Thyroid gland (tissue), 4 donors: ENCODE results near the gene MYH10. TPM values are rescaled to one million over a fixed set of nuclear protein-coding genes. Genes with fewer than 3 reads are reported as not detected.

ENCODE experiments used
- DNase-seq, 2 donors: peaks; one replicate each; pipeline ENCODE4 v3.0.0-alpha.2; 2019
- H3K27ac ChIP-seq, 3 donors: fragments of 200-600 bp; sonication (generic); 1 replicate in 2 of 3; 2 replicates in 1 of 3; pipeline ENCODE4 v1.5.1; 2016 to 2019; ENCODE audit warnings: mild to moderate bottlenecking in 1 of 3, moderate library complexity in 1 of 3
- H3K27me3 ChIP-seq: fragments of 200-600 bp; sonication (generic); one replicate; pipeline ENCODE4 v1.5.1; 2019
- H3K36me3 ChIP-seq, 2 donors: fragments of 200-600 bp; sonication (generic); one replicate each; pipeline ENCODE4 v1.5.1; 2016 to 2019
- H3K4me1 ChIP-seq, 2 donors: fragments of 200-600 bp; sonication (generic); one replicate each; pipeline ENCODE4 v1.5.1; 2017 to 2019
- H3K4me3 ChIP-seq, 3 donors: fragments of 200-600 bp; sonication (generic); replicated peaks in 1 of 3; 1 replicate in 2 of 3; 2 replicates in 1 of 3; pipeline ENCODE4 v1.5.1; 2016; ENCODE audit warnings: mild to moderate bottlenecking in 1 of 3
- H3K9me3 ChIP-seq: fragments of 200-600 bp; sonication (generic); one replicate; pipeline ENCODE4 v1.5.1; 2017
- POLR2A ChIP-seq, 2 donors: fragments of 450-650 bp; IDR thresholded peaks; one replicate each; pipeline ENCODE4 v1.6.1; 2017; ENCODE audit warnings: antibody characterized with exemption in 2 of 2, mild to moderate bottlenecking in 2 of 2, moderate library complexity in 1 of 2
- WGBS, 2 donors: methylation state at CpG; one replicate each; pipeline ENCODE4 v1.1.5; 2017; 5-methylcytosine and 5-hydroxymethylcytosine counted together
- intact Hi-C: fragments of 100-400 bp; cut with DNase I; formaldehyde crosslinking; loops from one replicate; pipeline ENCODE4 v1.15.1; 2023
- total RNA-seq, 4 donors: library from RNA; depleted of rRNA; stranded (reverse); fragments of >200 nt; gene quantifications; one replicate each; pipeline ENCODE4 v1.2.3, GENCODE V29; 2016
- TF ChIP-seq, protein P1 (sequence below), 6 experiments: fragments of 200-600 bp in 3 of 6; fragments of 450-650 bp in 3 of 6; sonication (generic) in 3 of 6; IDR thresholded peaks; one replicate each; pipeline ENCODE4 v1.5.1; 2016 to 2019; ENCODE audit warnings: antibody characterized with exemption in 6 of 6, mild to moderate bottlenecking in 2 of 6, inconsistent platforms in 1 of 6, moderate library complexity in 1 of 6

Gene MYH10
- total RNA-seq, 4 donors from 2014 or later: 40.8 to 72.2 (median 44.2) TPM

GRCh38 chr17:8577868-8578267, 52.7 kb downstream of the MYH10 start:
- H3K27ac ChIP-seq: no peak overlapping the region
- H3K27me3 ChIP-seq: no peaks in the 10 kb centered on the region
- 85% methylated on average over 2 of the region's 2 CpGs for WGBS, 2 donors
- no peak overlapping the region for H3K4me3 ChIP-seq
- H3K4me1 ChIP-seq: no peaks in the 10 kb centered on the region
- TF ChIP-seq POLR2A (IDR thresholded peaks at IDR 0.05): no peak
- DNase-seq: no peak
- no peaks in the 10 kb centered on the region for H3K36me3 ChIP-seq
- intact Hi-C loops: loop anchor here (10.0 kb wide), 1 partner anchor 167 kb away; the partner anchor contains the start of gene CCDC42
- H3K9me3 ChIP-seq: no peaks in the 10 kb centered on the region

- intact Hi-C loops: loop anchor here (10.0 kb wide), 1 partner anchor 168 kb away; the partner anchor contains the start of gene CCDC42
- 83 to 91% methylated on average over 3 of the region's 3 CpGs for WGBS, 2 donors
Measured at GRCh38 chr17:8576559-8577294, 53.8 kb downstream of the MYH10 start.

GRCh38 chr17:8574687-8575086, 55.8 kb downstream of the MYH10 start:
- intact Hi-C loops: loop anchor here (10.0 kb wide), 1 partner anchor 170 kb away; the partner anchor contains the start of gene CCDC42
- Histone ChIP-seq H3K4me1 (no peaks in the 10 kb centered on the region), H3K27me3 (no peaks in the 10 kb centered on the region), H3K9me3 (no peaks in the 10 kb centered on the region), H3K36me3 (no peaks in the 10 kb centered on the region), H3K4me3 (no peak overlapping the region), H3K27ac (no peak overlapping the region)
- DNase-seq: no peak
- no peak for TF ChIP-seq POLR2A (IDR thresholded peaks at IDR 0.05)
- TF ChIP-seq, protein P1, sequence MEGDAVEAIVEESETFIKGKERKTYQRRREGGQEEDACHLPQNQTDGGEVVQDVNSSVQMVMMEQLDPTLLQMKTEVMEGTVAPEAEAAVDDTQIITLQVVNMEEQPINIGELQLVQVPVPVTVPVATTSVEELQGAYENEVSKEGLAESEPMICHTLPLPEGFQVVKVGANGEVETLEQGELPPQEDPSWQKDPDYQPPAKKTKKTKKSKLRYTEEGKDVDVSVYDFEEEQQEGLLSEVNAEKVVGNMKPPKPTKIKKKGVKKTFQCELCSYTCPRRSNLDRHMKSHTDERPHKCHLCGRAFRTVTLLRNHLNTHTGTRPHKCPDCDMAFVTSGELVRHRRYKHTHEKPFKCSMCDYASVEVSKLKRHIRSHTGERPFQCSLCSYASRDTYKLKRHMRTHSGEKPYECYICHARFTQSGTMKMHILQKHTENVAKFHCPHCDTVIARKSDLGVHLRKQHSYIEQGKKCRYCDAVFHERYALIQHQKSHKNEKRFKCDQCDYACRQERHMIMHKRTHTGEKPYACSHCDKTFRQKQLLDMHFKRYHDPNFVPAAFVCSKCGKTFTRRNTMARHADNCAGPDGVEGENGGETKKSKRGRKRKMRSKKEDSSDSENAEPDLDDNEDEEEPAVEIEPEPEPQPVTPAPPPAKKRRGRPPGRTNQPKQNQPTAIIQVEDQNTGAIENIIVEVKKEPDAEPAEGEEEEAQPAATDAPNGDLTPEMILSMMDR (IDR thresholded peaks at IDR 0.05): peak in 1 of 6 experiments; percentile 24
- WGBS, 2 donors: 77 to 80% methylated on average over 9 of the region's 9 CpGs

More at GRCh38 chr17:8576559-8577294, 53.8 kb downstream of the MYH10 start:
- H3K4me1 ChIP-seq: no peaks in the 10 kb centered on the region
- no peak for DNase-seq
- H3K9me3 ChIP-seq: no peaks in the 10 kb centered on the region
- no peak for TF ChIP-seq POLR2A (IDR thresholded peaks at IDR 0.05)
- TF ChIP-seq, protein P1 (IDR thresholded peaks at IDR 0.05): no peak
- no peak overlapping the region for H3K4me3 ChIP-seq
- H3K36me3 ChIP-seq: no peaks in the 10 kb centered on the region
- no peak overlapping the region for H3K27ac ChIP-seq
- H3K27me3 ChIP-seq: no peaks in the 10 kb centered on the region

DNA sequence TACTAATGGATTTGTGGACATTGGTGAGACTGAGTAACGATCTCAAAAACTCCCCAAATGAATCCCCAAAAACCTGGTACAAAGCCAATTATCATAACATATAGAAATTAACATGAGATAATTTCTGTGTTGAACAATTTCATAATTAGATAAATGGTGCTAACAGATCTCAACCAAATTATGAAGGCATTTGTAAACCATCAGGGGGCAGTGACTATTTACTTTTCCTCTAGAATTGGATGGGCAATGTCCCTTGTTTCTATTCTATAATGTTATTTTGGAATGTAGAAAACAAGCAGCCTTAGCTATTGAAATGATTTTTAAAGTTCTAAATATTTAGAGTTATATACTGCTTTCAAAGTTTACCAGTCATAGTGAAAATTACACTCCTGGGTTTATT, 57.8 kb downstream of the MYH10 start:
- Histone ChIP-seq H3K27ac (no peak overlapping the region), H3K4me1 (no peaks in the 10 kb centered on the region), H3K9me3 (no peaks in the 10 kb centered on the region), H3K4me3 (no peak overlapping the region), H3K27me3 (no peaks in the 10 kb centered on the region), H3K36me3 (no peaks in the 10 kb centered on the region)
- 92 to 95% methylated on average over 1 of the region's 1 CpG for WGBS, 2 donors
- intact Hi-C loops: loop anchor here (10.0 kb wide), 1 partner anchor 172 kb away; the partner anchor contains the start of gene CCDC42
- no peak for DNase-seq
- no peak for TF ChIP-seq POLR2A (IDR thresholded peaks at IDR 0.05)
- TF ChIP-seq, protein P1 (IDR thresholded peaks at IDR 0.05): peak in 3 of 6 experiments; percentile 26 to 36 (median 35)

GRCh38 chr17:8563981-8564602, 66.4 kb downstream of the MYH10 start:
- WGBS, 2 donors: 69 to 71% methylated on average over 7 of the region's 7 CpGs
- Histone ChIP-seq H3K36me3 (peaks cover 0 to 4% of the 10 kb centered on the region in 2 donors), H3K27me3 (no peaks in the 10 kb centered on the region), H3K4me3 (no peak overlapping the region), H3K9me3 (no peaks in the 10 kb centered on the region), H3K4me1 (no peaks in the 10 kb centered on the region), H3K27ac (no peak overlapping the region)
- DNase-seq: no peak
- TF ChIP-seq POLR2A (IDR thresholded peaks at IDR 0.05): no peak
- TF ChIP-seq, protein P1 (IDR thresholded peaks at IDR 0.05): no peak
- intact Hi-C loops: no loop called here
